ENCODE data around the gene EXOC3L4. TPM values are rescaled to one million over a fixed set of nuclear protein-coding genes. Genes with fewer than 3 reads are reported as not detected.

EXOC3L4 gene
- total RNA-seq, 1 experiment from 2014 or later: 1.4 TPM

DNA sequence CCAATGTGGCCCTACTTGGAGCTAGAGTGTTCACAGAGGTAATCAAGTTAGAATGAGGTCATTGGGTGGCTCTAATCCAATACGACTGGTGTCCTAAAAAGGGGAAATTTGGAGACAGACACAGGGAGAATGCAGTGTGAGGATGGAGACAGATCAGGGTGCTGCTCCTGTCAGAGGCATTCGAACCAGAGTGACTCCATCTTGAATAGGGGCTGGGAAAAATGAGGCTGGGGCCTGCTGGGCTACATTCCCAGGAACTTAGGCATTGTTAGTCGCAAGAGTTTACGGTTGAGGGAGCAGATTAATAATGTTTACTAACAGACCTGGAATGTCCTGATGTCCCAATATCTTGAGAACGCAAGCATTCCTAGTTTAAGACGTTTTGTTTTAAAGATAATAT lies 49.0 kb downstream of the EXOC3L4 start:
- peak; percentile 86 for DNase-seq
- H3K36me3 ChIP-seq (ENCODE audit: low read depth, low read length): no peaks in the 10 kb centered on the region
- no peaks in the 10 kb centered on the region for H4K20me1 ChIP-seq (ENCODE audit: low read length)
- POLR2A ChIA-PET (ENCODE audit: unreplicated experiment): no interaction called here
- intact Hi-C loops (cut with micrococcal nuclease): loop anchor here (5.0 kb wide), 2 partner anchors 36 to 44 kb away; no protein-coding TSS in a partner anchor
- no peaks in the 10 kb centered on the region for H3K79me2 ChIP-seq (ENCODE audit: low read length)
- no peak for TF ChIP-seq EZH2 (IDR thresholded peaks at IDR 0.05; ENCODE audit: low read length, unreplicated experiment)
- TF ChIP-seq, protein P1, sequence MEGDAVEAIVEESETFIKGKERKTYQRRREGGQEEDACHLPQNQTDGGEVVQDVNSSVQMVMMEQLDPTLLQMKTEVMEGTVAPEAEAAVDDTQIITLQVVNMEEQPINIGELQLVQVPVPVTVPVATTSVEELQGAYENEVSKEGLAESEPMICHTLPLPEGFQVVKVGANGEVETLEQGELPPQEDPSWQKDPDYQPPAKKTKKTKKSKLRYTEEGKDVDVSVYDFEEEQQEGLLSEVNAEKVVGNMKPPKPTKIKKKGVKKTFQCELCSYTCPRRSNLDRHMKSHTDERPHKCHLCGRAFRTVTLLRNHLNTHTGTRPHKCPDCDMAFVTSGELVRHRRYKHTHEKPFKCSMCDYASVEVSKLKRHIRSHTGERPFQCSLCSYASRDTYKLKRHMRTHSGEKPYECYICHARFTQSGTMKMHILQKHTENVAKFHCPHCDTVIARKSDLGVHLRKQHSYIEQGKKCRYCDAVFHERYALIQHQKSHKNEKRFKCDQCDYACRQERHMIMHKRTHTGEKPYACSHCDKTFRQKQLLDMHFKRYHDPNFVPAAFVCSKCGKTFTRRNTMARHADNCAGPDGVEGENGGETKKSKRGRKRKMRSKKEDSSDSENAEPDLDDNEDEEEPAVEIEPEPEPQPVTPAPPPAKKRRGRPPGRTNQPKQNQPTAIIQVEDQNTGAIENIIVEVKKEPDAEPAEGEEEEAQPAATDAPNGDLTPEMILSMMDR (conservative IDR thresholded peaks at IDR 0.05; ENCODE audit: low read depth, low read length): no peak
- TF ChIP-seq EZH2phosphoT487 (IDR thresholded peaks at IDR 0.05; ENCODE audit: borderline replicate concordance, low read length): no peak
- H3K9ac ChIP-seq (ENCODE audit: low read length): no peak overlapping the region
- H3K4me2 ChIP-seq (ENCODE audit: low read length): peak overlapping the region; percentile 81; the same call in 1 of the 2 replicates
- no TSS peak for BruUV-seq (replicated peaks)
- H3F3A ChIP-seq (ENCODE audit: low read length, unreplicated experiment): no peaks in the 10 kb centered on the region
- H3K4me1 ChIP-seq (ENCODE audit: insufficient read depth, low read length): peaks cover 25% of the 10 kb centered on the region
- CTCF ChIA-PET: no interaction called here
- no peaks in the 10 kb centered on the region for H3K9me3 ChIP-seq (ENCODE audit: low read length)
- no peak overlapping the region for H2AFZ ChIP-seq (ENCODE audit: low read length)
- H3K9me2 ChIP-seq (replicated peaks; ENCODE audit: low read length): no peaks in the 10 kb centered on the region
- no peak for ATAC-seq
- H3K27me3 ChIP-seq (ENCODE audit: low read length): no peaks in the 10 kb centered on the region
- peak overlapping the region; percentile 4; the same call in 1 of the 2 replicates for H3K27ac ChIP-seq (ENCODE audit: low read length)
- no peak overlapping the region for H3K4me3 ChIP-seq (ENCODE audit: low read length)

DNA sequence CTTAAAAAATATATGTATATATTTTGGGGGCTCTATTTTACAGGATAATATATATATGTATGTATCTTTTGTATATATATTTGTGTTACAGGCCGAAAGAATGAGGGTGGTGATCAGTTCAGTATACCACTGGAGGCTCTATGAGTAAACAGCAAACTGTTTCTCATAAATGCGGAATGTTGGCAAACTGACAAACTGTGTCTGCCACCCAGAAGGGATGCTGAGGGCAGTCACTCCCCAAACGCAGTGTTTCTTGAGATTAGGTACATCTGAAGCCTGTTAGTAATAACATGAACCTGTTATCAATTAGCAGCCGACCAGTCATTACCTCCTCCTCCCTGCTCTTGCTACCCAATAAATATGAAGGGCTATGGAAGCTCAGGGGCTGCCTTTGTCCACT lies 49.6 kb downstream of the EXOC3L4 start:
- peak overlapping the region; percentile 36; the same call in 1 of the 2 replicates for H3K4me3 ChIP-seq (ENCODE audit: low read length)
- peak overlapping the region; percentile 81 for H3K4me2 ChIP-seq (ENCODE audit: low read length)

More for the DNA sequence above, 49.6 kb downstream of the EXOC3L4 start:
- Histone ChIP-seq H3K27me3 (ENCODE audit: low read length) (no peaks in the 10 kb centered on the region), H3K4me1 (ENCODE audit: insufficient read depth, low read length) (peaks cover 28% of the 10 kb centered on the region), H2AFZ (ENCODE audit: low read length) (peak overlapping the region; percentile 41; the same call in 1 of the 2 replicates), H3K36me3 (ENCODE audit: low read depth, low read length) (no peaks in the 10 kb centered on the region), H3K27ac (ENCODE audit: low read length) (peak overlapping the region; percentile 49), H3K9me3 (ENCODE audit: low read length) (no peaks in the 10 kb centered on the region), H3K9ac (ENCODE audit: low read length) (no peak overlapping the region), H3K79me2 (ENCODE audit: low read length) (no peaks in the 10 kb centered on the region), H3F3A (ENCODE audit: low read length, unreplicated experiment) (no peaks in the 10 kb centered on the region), H3K9me2 (replicated peaks; ENCODE audit: low read length) (no peaks in the 10 kb centered on the region), H4K20me1 (ENCODE audit: low read length) (no peaks in the 10 kb centered on the region)
- ChIA-PET CTCF (no interaction called here), POLR2A (ENCODE audit: unreplicated experiment) (no interaction called here)
- ATAC-seq (peak; percentile 52), DNase-seq (peak; percentile 98)
- BruUV-seq (replicated peaks): no TSS peak
- intact Hi-C loops (cut with micrococcal nuclease): loop anchor here (5.0 kb wide), 2 partner anchors 37 to 43 kb away; no protein-coding TSS in a partner anchor
- TF ChIP-seq EZH2phosphoT487 (IDR thresholded peaks at IDR 0.05; ENCODE audit: borderline replicate concordance, low read length) (no peak), EZH2 (IDR thresholded peaks at IDR 0.05; ENCODE audit: low read length, unreplicated experiment) (no peak)
- TF ChIP-seq, protein P1 (conservative IDR thresholded peaks at IDR 0.05; ENCODE audit: low read depth, low read length): no peak
